GM12872 (cell line): Measurements from ENCODE around the gene BSN.

Experiments
- CTCF ChIP-seq: IDR thresholded peaks from 3 replicates; pipeline ENCODE4 v1.5.1; 2011; ENCODE audit warnings: low read depth, mild to moderate bottlenecking, low read length, moderate library complexity; ENCODE audit not compliant: insufficient read depth

BSN gene

GRCh38 chr3:49553692-49554632, at the start of gene BSN:
Gene BSN (plus strand): TSS chr3:49554477. CDS start chr3:49554603, 126 bp downstream.
- no peak for TF ChIP-seq CTCF

- no peak for TF ChIP-seq CTCF
These were observed 47.4 kb upstream of the BSN start for GRCh38 chr3:49506906-49507305.

GRCh38 chr3:49509028-49509561, 45.2 kb upstream of the BSN start:
- TF ChIP-seq CTCF: no peak

- no peak for TF ChIP-seq CTCF
These were observed 42.6 kb upstream of the BSN start for GRCh38 chr3:49511639-49512038.

GRCh38 chr3:49512781-49513355, 41.4 kb upstream of the BSN start:
- TF ChIP-seq CTCF: no peak

- no peak for TF ChIP-seq CTCF
These were observed 40.7 kb upstream of the BSN start for GRCh38 chr3:49513494-49514124.

- TF ChIP-seq CTCF: no peak
These were observed 36.3 kb upstream of the BSN start for GRCh38 chr3:49518016-49518415.
